ENCODE measurements around the gene ALAD. TPM values are rescaled to one million over a fixed set of nuclear protein-coding genes. Genes with fewer than 3 reads are reported as not detected.

ALAD gene
- total and polyA plus RNA-seq, 4 donors = 40.2 to 258 (median 74.2) TPM

DNA sequence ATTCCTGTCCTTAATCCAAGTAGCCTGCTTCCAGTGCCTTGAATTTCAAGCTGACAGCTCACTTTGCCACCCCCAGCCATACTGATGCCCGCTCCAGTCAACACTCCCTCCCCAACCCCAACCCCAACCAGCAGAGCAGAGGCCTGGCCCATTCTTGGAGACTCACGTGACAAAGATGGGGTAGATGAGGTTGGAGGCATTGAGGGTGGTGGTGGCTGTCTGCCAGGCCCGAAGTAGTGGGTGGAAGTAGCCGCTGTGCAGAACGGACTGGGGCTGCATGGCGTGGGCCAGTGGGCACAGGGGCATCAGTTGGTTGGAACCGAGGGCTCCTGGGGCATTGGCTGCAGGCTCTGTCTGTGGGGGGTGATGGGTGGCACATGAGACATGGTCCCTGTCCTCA lies 7.8 kb downstream of the ALAD start:
- 90% methylated on average over 7 of the region's 7 CpGs for WGBS
- Histone ChIP-seq H3K4me1 (ENCODE audit: control insufficient read depth in 4 of 4, insufficient read depth in 4 of 4, low read length in 3 of 4) (peaks cover 32 to 89% (median 70%) of the 10 kb centered on the region in 4 donors), H3K36me3 (ENCODE audit: control insufficient read depth in 4 of 4, insufficient read depth in 3 of 4, low read depth in 1 of 4, low read length in 3 of 4) (peaks cover 8 to 30% (median 19%) of the 10 kb centered on the region in 4 donors), H3K9me3 (ENCODE audit: control insufficient read depth in 4 of 4, low read length in 3 of 4) (no peaks in the 10 kb centered on the region), H3K4me3 (ENCODE audit: low read depth in 1 of 3, low read length in 3 of 3) (no peak overlapping the region), H3K27ac (ENCODE audit: low read depth in 1 of 2, low read length in 2 of 2) (peak overlapping the region in 1 of 2 donors; percentile 29), H3K27me3 (ENCODE audit: control insufficient read depth in 4 of 4, insufficient read depth in 4 of 4, low read length in 3 of 4) (no peaks in the 10 kb centered on the region), H3K9ac (ENCODE audit: low read depth in 1 of 2, low read length in 2 of 2) (no peak overlapping the region)
- TF ChIP-seq, protein P1, sequence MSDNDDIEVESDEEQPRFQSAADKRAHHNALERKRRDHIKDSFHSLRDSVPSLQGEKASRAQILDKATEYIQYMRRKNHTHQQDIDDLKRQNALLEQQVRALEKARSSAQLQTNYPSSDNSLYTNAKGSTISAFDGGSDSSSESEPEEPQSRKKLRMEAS (IDR thresholded peaks at IDR 0.05) = no peak
- TF ChIP-seq FOXA1 (IDR thresholded peaks at IDR 0.05) = no peak
- TF ChIP-seq HNF4A (conservative IDR thresholded peaks at IDR 0.05) = no peak
- no peak for TF ChIP-seq RAD21 (IDR thresholded peaks at IDR 0.05)
- TF ChIP-seq RXRA (IDR thresholded peaks at IDR 0.05) = no peak
- TF ChIP-seq, protein P2, sequence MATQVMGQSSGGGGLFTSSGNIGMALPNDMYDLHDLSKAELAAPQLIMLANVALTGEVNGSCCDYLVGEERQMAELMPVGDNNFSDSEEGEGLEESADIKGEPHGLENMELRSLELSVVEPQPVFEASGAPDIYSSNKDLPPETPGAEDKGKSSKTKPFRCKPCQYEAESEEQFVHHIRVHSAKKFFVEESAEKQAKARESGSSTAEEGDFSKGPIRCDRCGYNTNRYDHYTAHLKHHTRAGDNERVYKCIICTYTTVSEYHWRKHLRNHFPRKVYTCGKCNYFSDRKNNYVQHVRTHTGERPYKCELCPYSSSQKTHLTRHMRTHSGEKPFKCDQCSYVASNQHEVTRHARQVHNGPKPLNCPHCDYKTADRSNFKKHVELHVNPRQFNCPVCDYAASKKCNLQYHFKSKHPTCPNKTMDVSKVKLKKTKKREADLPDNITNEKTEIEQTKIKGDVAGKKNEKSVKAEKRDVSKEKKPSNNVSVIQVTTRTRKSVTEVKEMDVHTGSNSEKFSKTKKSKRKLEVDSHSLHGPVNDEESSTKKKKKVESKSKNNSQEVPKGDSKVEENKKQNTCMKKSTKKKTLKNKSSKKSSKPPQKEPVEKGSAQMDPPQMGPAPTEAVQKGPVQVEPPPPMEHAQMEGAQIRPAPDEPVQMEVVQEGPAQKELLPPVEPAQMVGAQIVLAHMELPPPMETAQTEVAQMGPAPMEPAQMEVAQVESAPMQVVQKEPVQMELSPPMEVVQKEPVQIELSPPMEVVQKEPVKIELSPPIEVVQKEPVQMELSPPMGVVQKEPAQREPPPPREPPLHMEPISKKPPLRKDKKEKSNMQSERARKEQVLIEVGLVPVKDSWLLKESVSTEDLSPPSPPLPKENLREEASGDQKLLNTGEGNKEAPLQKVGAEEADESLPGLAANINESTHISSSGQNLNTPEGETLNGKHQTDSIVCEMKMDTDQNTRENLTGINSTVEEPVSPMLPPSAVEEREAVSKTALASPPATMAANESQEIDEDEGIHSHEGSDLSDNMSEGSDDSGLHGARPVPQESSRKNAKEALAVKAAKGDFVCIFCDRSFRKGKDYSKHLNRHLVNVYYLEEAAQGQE (IDR thresholded peaks at IDR 0.05) = no peak
- TF ChIP-seq, protein P3, sequence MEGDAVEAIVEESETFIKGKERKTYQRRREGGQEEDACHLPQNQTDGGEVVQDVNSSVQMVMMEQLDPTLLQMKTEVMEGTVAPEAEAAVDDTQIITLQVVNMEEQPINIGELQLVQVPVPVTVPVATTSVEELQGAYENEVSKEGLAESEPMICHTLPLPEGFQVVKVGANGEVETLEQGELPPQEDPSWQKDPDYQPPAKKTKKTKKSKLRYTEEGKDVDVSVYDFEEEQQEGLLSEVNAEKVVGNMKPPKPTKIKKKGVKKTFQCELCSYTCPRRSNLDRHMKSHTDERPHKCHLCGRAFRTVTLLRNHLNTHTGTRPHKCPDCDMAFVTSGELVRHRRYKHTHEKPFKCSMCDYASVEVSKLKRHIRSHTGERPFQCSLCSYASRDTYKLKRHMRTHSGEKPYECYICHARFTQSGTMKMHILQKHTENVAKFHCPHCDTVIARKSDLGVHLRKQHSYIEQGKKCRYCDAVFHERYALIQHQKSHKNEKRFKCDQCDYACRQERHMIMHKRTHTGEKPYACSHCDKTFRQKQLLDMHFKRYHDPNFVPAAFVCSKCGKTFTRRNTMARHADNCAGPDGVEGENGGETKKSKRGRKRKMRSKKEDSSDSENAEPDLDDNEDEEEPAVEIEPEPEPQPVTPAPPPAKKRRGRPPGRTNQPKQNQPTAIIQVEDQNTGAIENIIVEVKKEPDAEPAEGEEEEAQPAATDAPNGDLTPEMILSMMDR (IDR thresholded peaks at IDR 0.05; ENCODE audit: low read depth, low read length, missing input control) = no peak
- no peak for TF ChIP-seq YY1 (IDR thresholded peaks at IDR 0.05)
- no peak for TF ChIP-seq EGR1 (IDR thresholded peaks at IDR 0.05; ENCODE audit: low read depth in 2 of 2)
- no peak for TF ChIP-seq JUND (IDR thresholded peaks at IDR 0.05)
- no peak for TF ChIP-seq GABPA (IDR thresholded peaks at IDR 0.05 in 1 of 2, conservative IDR thresholded peaks at IDR 0.05 in 1 of 2)
- no peak for TF ChIP-seq NR2F2 (IDR thresholded peaks at IDR 0.05)
- TF ChIP-seq, protein P4, sequence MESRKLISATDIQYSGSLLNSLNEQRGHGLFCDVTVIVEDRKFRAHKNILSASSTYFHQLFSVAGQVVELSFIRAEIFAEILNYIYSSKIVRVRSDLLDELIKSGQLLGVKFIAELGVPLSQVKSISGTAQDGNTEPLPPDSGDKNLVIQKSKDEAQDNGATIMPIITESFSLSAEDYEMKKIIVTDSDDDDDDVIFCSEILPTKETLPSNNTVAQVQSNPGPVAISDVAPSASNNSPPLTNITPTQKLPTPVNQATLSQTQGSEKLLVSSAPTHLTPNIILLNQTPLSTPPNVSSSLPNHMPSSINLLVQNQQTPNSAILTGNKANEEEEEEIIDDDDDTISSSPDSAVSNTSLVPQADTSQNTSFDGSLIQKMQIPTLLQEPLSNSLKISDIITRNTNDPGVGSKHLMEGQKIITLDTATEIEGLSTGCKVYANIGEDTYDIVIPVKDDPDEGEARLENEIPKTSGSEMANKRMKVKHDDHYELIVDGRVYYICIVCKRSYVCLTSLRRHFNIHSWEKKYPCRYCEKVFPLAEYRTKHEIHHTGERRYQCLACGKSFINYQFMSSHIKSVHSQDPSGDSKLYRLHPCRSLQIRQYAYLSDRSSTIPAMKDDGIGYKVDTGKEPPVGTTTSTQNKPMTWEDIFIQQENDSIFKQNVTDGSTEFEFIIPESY (IDR thresholded peaks at IDR 0.05) = no peak
- TF ChIP-seq FOXA2 (IDR thresholded peaks at IDR 0.05) = no peak
- no peak for TF ChIP-seq HNF4G (IDR thresholded peaks at IDR 0.05)
- no peak for TF ChIP-seq TAF1 (conservative IDR thresholded peaks at IDR 0.05)
- no peak for TF ChIP-seq SP1 (IDR thresholded peaks at IDR 0.05)
- TF ChIP-seq, protein P5, sequence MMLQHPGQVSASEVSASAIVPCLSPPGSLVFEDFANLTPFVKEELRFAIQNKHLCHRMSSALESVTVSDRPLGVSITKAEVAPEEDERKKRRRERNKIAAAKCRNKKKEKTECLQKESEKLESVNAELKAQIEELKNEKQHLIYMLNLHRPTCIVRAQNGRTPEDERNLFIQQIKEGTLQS (IDR thresholded peaks at IDR 0.05) = no peak
- DNase-seq (ENCODE audit: low spot score) = no peak
